ENCODE data around the gene E2F1.
"Not testable (repeated sequence)": the region's sequence is repeated elsewhere in the genome, so short reads cannot be mapped to it uniquely, and the experiment has no call there.

The E2F1 gene

GRCh38 chr20:33636776-33637175, 49.4 kb downstream of the E2F1 start:
- no peak for DNase-seq

- no peak for DNase-seq
Measured at GRCh38 chr20:33635341-33635740, 50.8 kb downstream of the E2F1 start.

GRCh38 chr20:33631910-33632309, 54.3 kb downstream of the E2F1 start:
- not testable (repeated sequence) for DNase-seq

- DNase-seq, result no peak
Measured at GRCh38 chr20:33630507-33630906, 55.7 kb downstream of the E2F1 start.

- DNase-seq, result no peak
Measured at GRCh38 chr20:33629979-33630378, 56.2 kb downstream of the E2F1 start.

GRCh38 chr20:33629533-33629932, 56.7 kb downstream of the E2F1 start:
- DNase-seq, result no peak

- no peak for DNase-seq
Measured at GRCh38 chr20:33627577-33628216, 58.5 kb downstream of the E2F1 start.

GRCh38 chr20:33626190-33626589, 60.0 kb downstream of the E2F1 start:
- no peak for DNase-seq

Data from NCI-H526 (cell line).